ENCODE data around the gene ENTREP3. TPM values are rescaled to one million over a fixed set of nuclear protein-coding genes. Genes with fewer than 3 reads are reported as not detected.

Gene ENTREP3
- total RNA-seq, 2 experiments from 2014 or later: 9.1 to 59.3 TPM

DNA sequence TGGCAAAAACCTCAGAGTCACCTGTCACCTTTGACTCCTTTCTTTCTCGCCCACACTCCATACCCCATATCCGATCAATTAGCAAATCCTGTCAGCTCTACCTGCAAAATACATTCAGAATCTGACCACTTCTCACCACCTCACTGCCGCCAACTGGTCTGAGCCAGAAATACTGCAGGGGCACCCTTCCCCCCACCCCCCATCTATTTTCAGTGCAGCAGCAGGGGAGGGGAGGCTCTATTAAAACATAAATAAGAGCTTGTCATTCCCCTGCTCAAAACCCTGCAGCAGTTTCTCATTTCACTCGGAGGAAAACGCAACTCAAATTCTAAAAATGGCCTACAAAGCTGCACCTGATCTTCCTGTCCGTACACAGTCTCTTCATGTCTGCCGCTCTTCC is 42.1 kb upstream of the ENTREP3 start:
- Histone ChIP-seq H3K4me1 (ENCODE audit: insufficient read depth, low read length, poor library complexity, severe bottlenecking) (peaks cover 17% of the 10 kb centered on the region), H3K79me2 (ENCODE audit: insufficient read depth, low read depth, low read length) (no peaks in the 10 kb centered on the region), H3K9me2 (ENCODE audit: insufficient read depth, low read length) (no peaks in the 10 kb centered on the region), H3K4me3 (ENCODE audit: low read depth, low read length, poor library complexity, severe bottlenecking) (peak overlapping the region; percentile 27), H2AFZ (ENCODE audit: low read length) (peak overlapping the region; percentile 57), H3K9me3 (ENCODE audit: low read length) (no peaks in the 10 kb centered on the region), H4K20me1 (ENCODE audit: insufficient read depth, low read length) (no peaks in the 10 kb centered on the region), H3K36me3 (ENCODE audit: insufficient read depth, low read length) (no peaks in the 10 kb centered on the region), H3K27ac (ENCODE audit: low read depth, low read length, poor library complexity, severe bottlenecking) (peak overlapping the region; percentile 57), H3K4me2 (ENCODE audit: low read length) (peak overlapping the region; percentile 57)
- DNase-seq (ENCODE audit: low spot score): peak; percentile 57
- no TSS peak for BruUV-seq (replicated peaks)
- CTCF ChIA-PET (ENCODE audit: unreplicated experiment): interaction anchor here (0.6 to 1.0 kb wide), 4 partner anchors 20 to 851 kb away, joined by 3 to 4 read pairs (median 3); partner anchors contain the start of gene HCN3
- no peak for TF ChIP-seq EZH2phosphoT487 (IDR thresholded peaks at IDR 0.05; ENCODE audit: borderline replicate concordance, low read depth, low read length)
- peak; percentile 64; the same call in 1 of the 2 replicates for TF ChIP-seq CTCF (conservative IDR thresholded peaks at IDR 0.05; ENCODE audit: low read length)
- intact Hi-C loops (cut with micrococcal nuclease; ENCODE audit: unreplicated experiment): no loop called here
- POLR2A ChIA-PET: interaction anchor here (0.7 to 1.3 kb wide), 6 partner anchors 11 to 228 kb away, joined by 3 to 10 read pairs (median 4); partner anchors contain the start of genes CLK2 and FDPS

DNA sequence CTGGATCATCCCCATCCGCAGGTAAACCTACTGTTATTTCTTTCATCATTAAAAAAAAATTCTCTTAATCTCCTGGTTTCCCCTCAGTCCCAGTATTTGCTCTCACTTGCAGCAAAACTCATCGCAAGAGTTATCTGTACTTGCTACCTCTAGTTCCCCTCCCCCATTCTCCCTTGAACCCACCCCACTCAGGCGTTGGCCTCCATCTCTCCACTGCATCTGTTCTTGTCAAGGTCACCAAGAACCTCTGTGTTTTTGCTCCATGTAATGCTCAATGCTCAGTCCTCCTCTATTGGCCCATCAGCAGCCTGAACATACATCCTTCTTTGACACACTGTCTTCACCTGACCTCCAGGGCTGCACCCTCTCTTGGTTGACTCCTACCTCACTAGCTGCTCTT is 41.4 kb upstream of the ENTREP3 start:
- BruUV-seq (replicated peaks): no TSS peak
- intact Hi-C loops (cut with micrococcal nuclease; ENCODE audit: unreplicated experiment): no loop called here
- POLR2A ChIA-PET: interaction anchor here (1.2 to 1.3 kb wide), 2 partner anchors 11 to 24 kb away, joined by 5 to 10 read pairs; partner anchors contain the start of genes CLK2 and FDPS

More for the DNA sequence above, 41.4 kb upstream of the ENTREP3 start:
- no peak for TF ChIP-seq CTCF (conservative IDR thresholded peaks at IDR 0.05; ENCODE audit: low read length)
- TF ChIP-seq EZH2phosphoT487 (IDR thresholded peaks at IDR 0.05; ENCODE audit: borderline replicate concordance, low read depth, low read length): no peak
- no peaks in the 10 kb centered on the region for H4K20me1 ChIP-seq (ENCODE audit: insufficient read depth, low read length)
- CTCF ChIA-PET (ENCODE audit: unreplicated experiment): no interaction called here
- peak overlapping the region; percentile 57 for H3K27ac ChIP-seq (ENCODE audit: low read depth, low read length, poor library complexity, severe bottlenecking)
- H3K4me1 ChIP-seq (ENCODE audit: insufficient read depth, low read length, poor library complexity, severe bottlenecking): peaks cover 17% of the 10 kb centered on the region
- no peaks in the 10 kb centered on the region for H3K9me2 ChIP-seq (ENCODE audit: insufficient read depth, low read length)
- no peak overlapping the region for H3K4me3 ChIP-seq (ENCODE audit: low read depth, low read length, poor library complexity, severe bottlenecking)
- no peaks in the 10 kb centered on the region for H3K36me3 ChIP-seq (ENCODE audit: insufficient read depth, low read length)
- H3K4me2 ChIP-seq (ENCODE audit: low read length): peak overlapping the region; percentile 57
- DNase-seq (ENCODE audit: low spot score): no peak
- no peaks in the 10 kb centered on the region for H3K9me3 ChIP-seq (ENCODE audit: low read length)
- no peaks in the 10 kb centered on the region for H3K79me2 ChIP-seq (ENCODE audit: insufficient read depth, low read depth, low read length)
- H2AFZ ChIP-seq (ENCODE audit: low read length): no peak overlapping the region; the same call in 1 of the 2 replicates
